Brain microvascular endothelial cell (primary cell): ENCODE results near the gene CEP164.

Source experiments
- DNase-seq: peaks from one replicate; pipeline ENCODE4 v3.0.0-alpha.2; 2020
- H3K27ac ChIP-seq: fragments of 250-450 bp; sonication (Bioruptor Pico); 2 replicates; pipeline ENCODE4 v1.5.1; 2020; ENCODE audit warnings: mild to moderate bottlenecking, moderate library complexity
- H3K27me3 ChIP-seq: fragments of 250-450 bp; sonication (Bioruptor Pico); replicated peaks from 2 replicates; pipeline ENCODE4 v1.5.1; 2020; ENCODE audit warnings: mild to moderate bottlenecking
- H3K36me3 ChIP-seq: fragments of 250-450 bp; sonication (Bioruptor Pico); replicated peaks from 2 replicates; pipeline ENCODE4 v1.5.1; 2020; ENCODE audit warnings: mild to moderate bottlenecking
- H3K4me3 ChIP-seq: 2 replicates; pipeline ENCODE4 v1.5.1; 2011; ENCODE audit warnings: low read depth, mild to moderate bottlenecking, control low read depth, low read length, moderate library complexity
- CTCF ChIP-seq: IDR thresholded peaks from 2 replicates; pipeline ENCODE4 v1.5.1; 2011; ENCODE audit warnings: low read depth, mild to moderate bottlenecking, moderate library complexity, low read length, control low read depth, inconsistent platforms; ENCODE audit errors: missing control alignments
- in situ Hi-C: cut with HindIII; loops from 2 replicates; pipeline ENCODE4 v1.10.0; 2017; ENCODE audit warnings: low sequenced_read_pairs, low pct_ligation_motif_present

Gene CEP164

GRCh38 chr11:117327567-117328374, at the start of gene CEP164:
CEP164 (plus strand) TSS chr11:117327854; CDS start chr11:117338587, 10,733 bp downstream.
- peak; percentile 98 for DNase-seq
- no peak for TF ChIP-seq CTCF
- Histone ChIP-seq H3K27ac (peak within 1 kb of the TSS; percentile 79), H3K4me3 (peak within 1 kb of the TSS; percentile 85), H3K36me3 (no peaks in the 10 kb centered on the region), H3K27me3 (no peaks in the 10 kb centered on the region)
- in situ Hi-C loops: no loop called here

- Histone ChIP-seq H3K27ac (no peak overlapping the region), H3K36me3 (peaks cover 7% of the 10 kb centered on the region), H3K4me3 (no peak overlapping the region), H3K27me3 (no peaks in the 10 kb centered on the region)
- TF ChIP-seq CTCF: no peak
- in situ Hi-C loops: no loop called here
- no peak for DNase-seq
Observed at GRCh38 chr11:117278347-117278746, 49.3 kb upstream of the CEP164 start.

- H3K4me3 ChIP-seq: no peak overlapping the region
- no peak overlapping the region for H3K27ac ChIP-seq
- H3K36me3 ChIP-seq: peaks cover 16% of the 10 kb centered on the region
- TF ChIP-seq CTCF: no peak
- H3K27me3 ChIP-seq: no peaks in the 10 kb centered on the region
- no peak for DNase-seq
- in situ Hi-C loops: no loop called here
Observed at GRCh38 chr11:117279711-117280376, 47.8 kb upstream of the CEP164 start.

- DNase-seq: peak; percentile 91
- no peak for TF ChIP-seq CTCF
- Histone ChIP-seq H3K27me3 (no peaks in the 10 kb centered on the region), H3K4me3 (no peak overlapping the region), H3K36me3 (peaks cover 27% of the 10 kb centered on the region), H3K27ac (peak overlapping the region; percentile 73)
- in situ Hi-C loops: no loop called here
Observed at GRCh38 chr11:117281159-117281558, 46.5 kb upstream of the CEP164 start.

- no peak for DNase-seq
- in situ Hi-C loops: no loop called here
- Histone ChIP-seq H3K36me3 (peaks cover 30% of the 10 kb centered on the region), H3K4me3 (no peak overlapping the region), H3K27ac (peak overlapping the region; percentile 73), H3K27me3 (no peaks in the 10 kb centered on the region)
- no peak for TF ChIP-seq CTCF
Observed at GRCh38 chr11:117281869-117282268, 45.8 kb upstream of the CEP164 start.
